ENCODE results near the gene MTRF1.

MTRF1 gene, protein sequence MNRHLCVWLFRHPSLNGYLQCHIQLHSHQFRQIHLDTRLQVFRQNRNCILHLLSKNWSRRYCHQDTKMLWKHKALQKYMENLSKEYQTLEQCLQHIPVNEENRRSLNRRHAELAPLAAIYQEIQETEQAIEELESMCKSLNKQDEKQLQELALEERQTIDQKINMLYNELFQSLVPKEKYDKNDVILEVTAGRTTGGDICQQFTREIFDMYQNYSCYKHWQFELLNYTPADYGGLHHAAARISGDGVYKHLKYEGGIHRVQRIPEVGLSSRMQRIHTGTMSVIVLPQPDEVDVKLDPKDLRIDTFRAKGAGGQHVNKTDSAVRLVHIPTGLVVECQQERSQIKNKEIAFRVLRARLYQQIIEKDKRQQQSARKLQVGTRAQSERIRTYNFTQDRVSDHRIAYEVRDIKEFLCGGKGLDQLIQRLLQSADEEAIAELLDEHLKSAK

DNA sequence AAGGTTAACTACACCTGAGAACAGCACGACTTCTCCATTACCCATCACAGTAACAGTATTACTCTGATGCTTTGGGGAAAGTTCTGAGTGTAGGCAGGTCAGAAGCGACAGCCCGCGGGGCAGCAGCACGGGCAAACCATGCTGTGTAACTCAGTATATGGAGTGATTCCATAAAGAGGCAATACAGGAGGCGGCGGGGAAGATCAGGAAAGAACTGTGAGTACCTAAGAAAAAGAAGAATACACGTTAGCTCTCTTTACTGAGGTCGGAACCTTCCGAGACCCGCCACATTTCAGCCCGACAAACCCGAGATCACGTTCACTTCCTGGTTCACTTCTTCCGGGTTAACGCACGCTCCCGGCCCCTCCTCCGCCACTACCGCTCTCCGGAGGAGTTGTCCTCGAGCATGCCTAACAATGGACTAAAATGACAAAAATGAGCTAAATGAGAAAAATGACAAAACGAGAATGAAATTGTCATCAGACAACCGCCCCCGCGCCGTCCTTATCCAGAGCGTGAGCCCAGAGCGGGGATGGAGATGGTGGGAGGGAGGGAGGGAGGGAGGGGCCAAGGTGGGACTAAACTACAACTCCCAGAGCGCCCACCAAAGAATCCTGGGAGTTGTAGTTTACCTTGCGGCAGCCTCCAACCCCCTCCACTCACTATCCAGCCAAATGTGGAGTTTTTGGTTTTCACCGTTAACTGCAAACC, at the start of gene MTRF1:
MTRF1 (minus strand) TSS at position 316 of the 711 bp plus-strand sequence. CDS start 2,669 bp downstream, outside the sequence.
- in situ Hi-C loops (cut with MboI; ENCODE audit: low sequenced_read_pairs): no loop called here

DNA sequence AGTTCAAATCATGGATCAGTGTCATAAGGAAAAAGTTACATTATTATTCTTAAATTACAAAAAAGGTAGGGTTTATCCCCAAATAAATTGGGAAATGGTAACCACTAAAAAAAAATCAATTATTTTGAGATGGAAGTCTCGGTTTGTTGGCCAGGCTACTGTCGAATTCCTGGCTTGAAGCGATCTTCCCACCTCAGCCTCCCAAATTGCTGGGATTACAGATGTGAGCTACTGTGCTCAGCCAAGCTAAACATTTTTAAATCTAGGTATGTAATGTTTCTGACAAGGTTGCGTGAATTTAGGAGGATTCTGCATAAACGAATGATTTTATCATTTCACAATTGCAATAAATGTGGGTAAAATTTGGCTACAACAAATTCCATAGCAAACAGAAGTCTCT, 49.7 kb upstream of the MTRF1 start:
- in situ Hi-C loops (cut with MboI; ENCODE audit: low sequenced_read_pairs): no loop called here

DNA sequence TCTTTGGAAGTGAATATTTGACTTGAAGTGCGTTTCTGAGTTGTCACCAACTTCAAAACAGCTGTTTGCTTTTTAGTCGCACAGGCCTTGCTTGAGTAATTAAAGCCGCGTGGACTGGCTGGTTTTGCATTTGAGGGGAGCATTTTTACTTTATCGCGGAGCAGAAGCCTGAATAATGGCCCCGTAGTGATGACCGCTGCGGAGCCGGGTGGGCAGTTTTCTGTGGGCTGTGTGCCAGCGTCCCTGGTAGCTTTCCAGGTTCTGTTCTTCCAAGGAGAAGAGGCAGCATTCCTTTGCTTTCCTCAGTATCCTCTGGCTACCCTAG, 48.8 kb upstream of the MTRF1 start:
- in situ Hi-C loops (cut with MboI; ENCODE audit: low sequenced_read_pairs): no loop called here

DNA sequence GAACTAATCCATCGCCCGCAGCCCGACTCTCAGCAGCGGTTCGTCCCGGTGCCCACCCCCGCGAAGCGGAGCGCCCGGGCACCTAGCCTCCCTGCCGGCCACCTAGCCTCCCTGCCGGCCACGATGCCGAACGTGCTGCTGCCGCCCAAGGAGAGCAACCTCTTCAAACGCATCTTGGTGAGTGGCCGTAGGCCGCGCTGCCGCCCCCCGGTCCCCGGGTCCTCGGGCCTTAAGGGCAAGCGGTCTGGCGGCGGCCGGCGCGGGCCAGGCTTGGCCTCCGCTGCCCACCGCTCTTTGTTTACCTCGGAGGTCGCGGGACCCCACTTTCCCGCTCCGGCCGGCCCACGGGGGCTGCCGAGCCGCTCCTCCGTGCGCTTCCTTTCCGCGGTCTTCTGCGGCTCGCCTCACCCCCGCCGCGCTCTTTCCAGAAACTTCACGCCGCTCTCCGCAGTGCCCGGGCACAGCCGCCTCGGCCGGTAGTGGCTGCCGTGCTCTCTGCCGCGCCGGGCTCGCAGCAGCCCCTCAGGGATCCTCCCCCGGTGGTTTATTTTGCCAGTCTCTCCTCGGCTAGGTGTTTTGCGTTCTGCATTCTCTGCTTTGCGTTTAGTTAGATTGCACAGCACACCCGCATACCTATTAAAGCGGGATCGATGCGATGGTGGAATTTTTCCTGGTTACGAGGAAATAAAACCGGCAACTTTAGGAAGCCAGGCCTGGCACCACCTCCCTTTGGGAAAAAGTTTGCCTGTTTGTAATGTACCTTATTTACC, 48.2 kb upstream of the MTRF1 start:
- in situ Hi-C loops (cut with MboI; ENCODE audit: low sequenced_read_pairs): no loop called here

DNA sequence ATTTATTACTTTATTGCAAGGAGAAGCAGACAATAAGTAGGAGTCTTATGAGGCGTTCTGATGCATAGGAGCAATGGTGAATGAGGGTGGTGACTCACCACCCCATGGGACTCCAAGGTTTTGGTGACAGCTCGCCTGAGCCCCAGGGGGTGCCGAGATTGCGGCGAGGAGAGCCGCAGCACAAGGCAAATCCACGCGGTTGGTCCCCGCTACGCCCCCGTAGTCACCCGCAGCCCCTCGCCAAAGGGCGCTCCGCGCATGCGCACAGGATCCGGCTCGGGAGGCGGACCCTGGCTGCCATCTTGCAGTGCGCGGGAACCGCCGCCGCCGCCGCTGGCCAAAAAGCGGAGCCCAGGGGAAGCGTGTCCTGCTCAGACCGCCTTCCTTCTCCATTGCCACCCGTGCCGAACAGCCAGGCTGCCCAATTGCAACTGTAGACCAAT, 47.6 kb upstream of the MTRF1 start, which contains the start of gene NAA16:
NAA16 (plus strand) TSS at position 305 of the 443 bp plus-strand sequence. CDS start 262 bp downstream, outside the sequence.
- in situ Hi-C loops (cut with MboI; ENCODE audit: low sequenced_read_pairs): no loop called here

DNA sequence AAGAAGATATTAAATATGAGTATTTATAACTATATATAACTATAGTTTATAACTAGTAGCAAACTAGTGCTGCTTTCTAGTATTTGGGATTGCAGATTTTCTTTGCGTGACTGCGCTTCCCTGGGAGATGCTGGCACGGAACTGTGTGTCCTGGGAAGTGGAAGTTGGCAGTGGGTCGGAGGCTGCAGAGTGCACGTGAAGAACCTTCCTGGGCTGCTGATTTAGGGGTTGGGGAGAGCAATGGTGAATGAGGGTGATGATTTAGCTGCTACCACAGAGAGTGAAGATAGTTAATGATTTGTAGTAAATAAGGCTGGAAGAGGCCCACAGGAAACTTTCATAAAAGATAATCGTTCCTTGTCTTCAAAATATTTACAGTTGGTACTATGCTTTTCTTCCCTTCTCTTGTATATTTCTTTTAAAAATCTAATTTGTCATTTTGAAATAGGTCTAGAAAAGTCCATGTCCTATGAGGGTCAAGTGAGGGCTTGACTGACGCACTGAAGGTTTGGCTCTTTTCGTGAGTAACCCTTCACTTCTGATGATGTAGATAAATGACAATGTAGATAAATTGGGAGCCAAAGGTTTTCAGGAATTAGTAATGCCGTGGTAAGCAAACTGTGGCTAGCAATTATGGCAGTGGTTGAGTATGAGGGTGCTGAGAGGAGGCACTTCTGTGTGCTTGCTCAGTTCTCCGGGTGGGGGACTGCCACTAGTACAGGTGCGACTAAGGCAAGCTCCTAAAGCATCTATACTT, 44.7 kb upstream of the MTRF1 start:
- in situ Hi-C loops (cut with MboI; ENCODE audit: low sequenced_read_pairs): no loop called here

DNA sequence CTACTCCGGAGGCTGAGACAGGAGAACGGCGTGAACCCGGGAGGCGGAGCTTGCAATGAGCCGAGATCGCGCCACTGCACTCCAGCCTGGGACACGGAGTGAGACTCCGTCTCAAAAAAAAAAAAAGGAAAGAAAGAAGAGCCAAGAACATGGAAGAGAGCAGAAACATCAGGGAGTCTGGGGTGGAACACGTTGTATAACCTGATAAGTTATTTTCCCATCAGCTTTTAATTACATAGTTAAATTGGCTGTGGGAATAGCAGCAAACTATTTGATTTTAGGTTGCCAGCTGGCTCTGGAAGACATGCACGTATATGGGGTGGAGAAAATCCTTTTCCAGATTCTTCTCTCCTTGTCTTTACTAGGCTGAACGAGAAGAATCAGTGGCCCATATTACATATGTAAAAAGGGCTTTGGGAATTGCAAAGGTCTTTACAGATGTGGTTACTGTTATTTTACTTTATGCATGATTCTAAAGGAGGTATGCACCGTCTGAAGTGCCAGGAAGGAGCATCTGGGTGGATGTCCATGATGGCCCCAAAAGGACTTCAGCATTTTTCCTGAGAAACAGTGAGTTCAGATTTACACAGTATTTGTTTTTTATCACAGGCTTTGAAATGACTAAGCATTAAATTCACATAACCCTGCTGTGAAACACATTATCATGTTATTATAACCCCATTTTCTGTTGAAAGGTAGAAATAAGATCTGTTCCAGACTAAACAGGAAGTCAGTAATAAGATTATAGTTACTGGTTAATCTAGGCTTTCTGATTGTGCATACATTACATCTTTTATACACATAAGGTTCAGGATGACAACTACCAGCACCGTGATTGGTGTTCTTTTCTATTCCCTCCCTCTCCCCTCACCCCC, 43.1 kb upstream of the MTRF1 start:
- in situ Hi-C loops (cut with MboI; ENCODE audit: low sequenced_read_pairs): no loop called here

DNA sequence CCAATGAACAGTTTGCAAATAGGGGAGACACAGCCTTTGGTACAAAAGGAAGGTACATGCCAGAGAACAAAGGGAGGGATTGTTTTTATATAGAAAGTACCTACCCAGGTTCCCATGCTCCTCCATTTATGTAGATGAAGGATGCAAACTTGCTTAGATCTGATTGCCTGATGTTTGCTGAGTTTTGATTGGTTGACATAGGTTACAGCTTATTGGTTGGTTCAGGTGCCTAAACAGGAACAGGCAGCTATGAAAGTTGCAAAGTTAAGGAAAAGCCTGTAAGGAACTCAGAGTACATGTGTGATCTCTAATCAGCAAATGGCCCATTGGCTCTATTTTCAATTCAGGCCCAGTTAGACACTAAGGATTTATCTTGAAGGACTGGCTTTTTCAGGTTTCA, 41.2 kb upstream of the MTRF1 start:
- in situ Hi-C loops (cut with MboI; ENCODE audit: low sequenced_read_pairs): no loop called here

DNA sequence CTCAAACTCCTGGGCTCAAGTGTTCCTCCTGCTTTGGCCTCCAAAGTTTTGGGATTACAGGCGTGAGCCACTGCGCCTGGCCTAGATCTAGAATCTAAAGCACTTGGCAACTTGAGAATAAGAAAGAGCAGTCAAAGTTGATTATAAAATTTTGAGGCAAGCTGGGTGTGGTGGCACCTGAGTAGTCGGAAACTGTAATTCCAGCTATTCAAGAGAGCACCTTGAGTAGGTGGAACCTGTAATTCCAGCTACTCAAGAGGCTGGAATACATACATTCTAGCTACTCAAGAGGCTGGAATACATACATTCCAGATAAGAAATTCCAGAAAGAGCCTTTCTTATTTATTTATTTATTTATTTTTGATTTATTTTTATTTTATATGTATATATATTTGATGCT, 39.4 kb upstream of the MTRF1 start:
- in situ Hi-C loops (cut with MboI; ENCODE audit: low sequenced_read_pairs): no loop called here

DNA sequence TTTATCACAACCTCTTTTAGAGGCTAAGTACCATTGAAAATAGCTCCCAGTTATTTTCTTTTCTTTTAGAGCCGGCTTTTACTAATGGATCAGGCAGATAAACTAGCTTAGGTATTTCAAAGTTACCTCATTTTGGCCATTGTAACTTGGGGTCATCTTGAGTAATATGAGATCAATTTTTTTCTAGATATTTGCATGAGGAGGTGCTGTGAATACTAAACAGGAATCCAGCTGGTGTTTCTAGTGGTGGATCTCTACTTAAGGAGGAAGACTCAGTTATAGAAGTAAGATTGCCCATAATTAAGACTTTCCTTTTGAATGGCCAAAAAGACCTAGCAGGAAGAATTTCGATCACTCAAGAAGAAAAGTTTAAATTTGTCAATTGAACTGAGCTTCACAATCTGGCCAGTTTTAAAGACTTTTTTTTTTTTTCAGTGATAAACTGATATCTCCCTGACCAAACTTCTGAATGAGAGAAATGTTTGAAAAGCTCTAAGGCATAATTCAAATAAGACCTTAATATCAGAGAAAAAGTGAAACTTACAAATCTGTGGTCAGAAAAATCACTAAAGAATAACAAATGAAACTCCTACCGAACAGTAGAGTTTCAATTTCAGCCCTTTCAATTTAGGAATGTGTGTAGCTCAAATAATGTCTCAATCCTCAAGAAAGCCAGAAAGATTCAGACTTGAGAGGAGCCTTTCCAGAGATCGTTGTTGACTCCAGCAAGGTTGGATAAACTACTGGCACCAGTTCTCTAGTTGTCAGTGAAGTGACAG, 36.1 kb upstream of the MTRF1 start:
- in situ Hi-C loops (cut with MboI; ENCODE audit: low sequenced_read_pairs): no loop called here

DNA sequence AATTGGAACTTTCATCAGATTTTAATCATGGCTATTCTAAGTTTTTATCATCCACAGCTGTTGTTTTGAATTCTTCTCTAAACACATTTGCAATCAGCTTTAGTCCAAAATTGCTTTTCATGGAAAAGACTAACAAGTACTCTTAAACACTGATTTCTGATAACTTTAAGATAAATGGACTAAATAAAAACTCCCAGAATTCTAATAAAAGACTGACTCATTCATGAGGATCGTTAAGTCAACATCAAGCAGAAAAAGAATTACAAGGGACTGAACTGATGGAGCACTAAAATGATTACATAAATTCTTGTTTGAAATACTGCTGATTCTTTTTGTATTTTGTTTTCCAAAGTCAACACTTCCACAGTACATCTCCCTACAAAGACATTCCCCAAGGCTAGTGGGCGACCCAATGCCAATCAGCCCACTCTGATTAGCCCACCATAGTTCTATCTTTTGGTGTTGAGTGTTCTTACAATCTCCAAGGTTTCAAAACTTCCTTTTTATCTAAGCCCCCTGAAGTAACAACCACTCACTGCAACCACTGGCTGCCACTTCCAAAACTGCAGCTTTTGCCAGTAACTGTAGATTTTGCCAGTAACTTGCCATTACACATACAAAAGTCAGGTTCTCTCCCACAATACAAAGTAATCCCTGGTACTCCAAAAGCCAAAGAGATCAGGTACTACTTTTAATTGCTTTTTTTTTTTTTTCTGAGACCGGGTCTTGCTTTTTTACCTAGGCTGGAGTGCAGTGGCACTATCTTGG, 33.7 kb upstream of the MTRF1 start:
- in situ Hi-C loops (cut with MboI; ENCODE audit: low sequenced_read_pairs): no loop called here

DNA sequence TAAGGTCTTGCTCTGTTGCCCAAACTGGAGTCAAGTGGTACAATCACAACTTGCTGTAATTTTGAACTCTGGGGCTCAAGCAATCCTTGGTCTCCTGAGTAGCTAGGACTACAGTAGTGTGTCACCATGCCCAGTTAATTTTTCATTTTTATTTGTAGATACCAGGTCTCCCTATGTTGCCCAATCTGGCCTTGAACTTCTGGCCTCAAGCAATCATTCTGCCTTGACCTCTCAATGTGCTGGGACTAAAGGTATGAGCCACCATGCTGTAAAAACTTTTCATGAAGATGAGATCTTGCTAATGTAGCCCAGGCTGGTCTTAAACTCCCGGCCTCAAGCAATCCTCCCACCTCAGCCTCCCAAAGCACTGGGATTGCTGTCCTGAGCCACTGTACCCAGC, 32.6 kb upstream of the MTRF1 start:
- in situ Hi-C loops (cut with MboI; ENCODE audit: low sequenced_read_pairs): no loop called here

DNA sequence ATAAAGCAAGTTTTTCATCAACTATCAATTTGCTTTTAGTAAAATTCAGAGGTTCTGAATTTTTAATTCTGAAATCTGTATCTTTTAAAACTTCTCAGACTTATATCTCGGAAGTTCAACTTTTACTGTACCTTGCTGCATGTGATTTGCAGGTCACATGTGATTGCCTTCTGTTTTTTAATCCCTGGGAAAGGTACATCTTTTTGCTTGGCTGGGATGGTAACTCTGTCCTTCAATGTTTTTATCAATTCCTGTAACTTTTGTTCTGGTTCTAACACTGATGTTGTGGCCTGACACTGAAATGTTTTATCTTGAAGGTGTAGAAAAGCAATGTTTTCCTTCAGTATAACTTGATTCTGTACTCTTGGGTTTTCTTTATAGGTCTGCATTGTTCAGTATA, 31.5 kb upstream of the MTRF1 start:
- in situ Hi-C loops (cut with MboI; ENCODE audit: low sequenced_read_pairs): no loop called here

DNA sequence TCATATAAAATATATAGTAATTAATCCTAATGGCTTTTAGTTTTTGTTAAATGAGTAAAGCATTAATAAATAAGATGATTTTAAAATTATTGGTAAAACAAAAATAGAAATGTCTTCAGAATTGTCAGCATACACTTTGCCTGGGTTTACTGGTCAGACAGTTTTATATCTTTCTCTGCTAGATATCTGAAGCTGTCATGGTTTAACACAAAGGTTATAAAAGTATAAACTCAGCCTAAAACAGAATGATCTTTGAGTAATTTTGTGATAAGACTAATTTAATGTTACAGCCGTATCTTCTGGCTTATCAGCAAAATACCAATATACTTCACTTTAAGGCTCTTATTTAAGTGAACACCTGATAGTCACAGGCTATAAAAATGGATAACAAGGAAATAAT, 29.9 kb upstream of the MTRF1 start:
- in situ Hi-C loops (cut with MboI; ENCODE audit: low sequenced_read_pairs): no loop called here

DNA sequence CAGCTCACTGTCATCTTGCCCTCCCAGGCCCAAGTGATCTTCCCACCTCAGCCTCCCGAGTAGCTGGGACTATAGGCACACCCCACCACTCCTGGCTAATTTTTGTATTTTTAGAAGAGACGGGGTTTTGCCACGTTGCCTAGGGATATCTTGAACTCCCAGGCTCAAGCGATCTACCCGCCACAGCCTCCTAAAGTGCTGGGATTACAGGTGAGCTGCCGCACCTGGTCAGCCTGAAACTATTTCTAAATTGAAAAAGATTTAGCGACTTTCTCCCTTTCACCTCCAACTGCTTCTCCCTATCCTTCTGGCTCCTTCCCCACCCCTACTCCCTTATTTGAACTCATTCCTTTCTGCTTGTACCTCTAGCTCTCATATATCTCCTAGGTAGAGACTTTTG, 27.9 kb upstream of the MTRF1 start:
- in situ Hi-C loops (cut with MboI; ENCODE audit: low sequenced_read_pairs): no loop called here

DNA sequence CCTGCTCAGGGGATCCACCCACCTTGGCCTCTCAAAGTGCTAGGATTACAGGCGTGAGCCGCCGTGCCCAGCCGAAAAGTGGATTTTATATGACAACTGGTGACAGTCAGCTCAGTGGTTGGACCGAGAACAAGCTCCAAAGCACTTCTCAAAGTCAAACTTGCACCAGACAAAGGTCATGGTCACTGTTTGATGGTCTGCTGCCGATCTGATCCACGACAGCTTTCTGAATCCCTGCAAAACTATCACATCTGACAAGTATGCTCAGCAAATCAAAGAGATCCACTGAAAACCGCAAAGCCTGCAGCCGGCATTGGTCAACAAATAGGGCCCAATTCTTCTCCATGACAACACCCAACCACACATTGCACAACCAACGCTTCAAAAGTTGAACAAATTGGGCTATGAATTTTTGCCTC, 26.1 kb upstream of the MTRF1 start:
- in situ Hi-C loops (cut with MboI; ENCODE audit: low sequenced_read_pairs): no loop called here

DNA sequence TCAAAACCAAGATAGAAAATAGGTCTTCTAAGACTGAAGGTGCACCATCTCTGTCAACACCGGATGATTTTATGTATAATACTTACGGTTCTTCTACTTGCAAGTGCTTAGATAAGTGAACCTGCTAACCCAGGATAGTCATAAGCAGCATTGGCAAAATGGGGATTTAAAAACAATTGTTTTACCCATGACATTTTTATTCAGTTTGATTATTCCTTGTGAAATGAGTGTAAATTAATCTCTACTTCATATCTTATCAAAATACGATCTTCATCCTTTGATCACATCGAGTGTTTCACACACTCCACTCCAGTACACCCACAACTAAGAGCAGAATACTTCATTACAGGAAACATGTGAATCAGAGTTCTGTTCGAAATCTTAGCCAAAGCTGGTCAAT, 23.0 kb upstream of the MTRF1 start:
- in situ Hi-C loops (cut with MboI; ENCODE audit: low sequenced_read_pairs): no loop called here

All from HL-60/S4 (cell line).